GM08714 (cell line): ENCODE measurements around the gene PTPN5.
A peak's percentile ranks its signal among the peaks of the same experiment; 100 is the strongest.

Experiments
- H3K4me3 ChIP-seq: fragments of 200-500 bp; sonication (Bioruptor generic); 2 replicates; pipeline ENCODE4 v1.5.1; 2014; ENCODE audit warnings: mild to moderate bottlenecking, low read length, inconsistent platforms
- ZNF274 ChIP-seq: IDR thresholded peaks from 2 replicates; pipeline ENCODE4 v1.6.1; 2012; ENCODE audit warnings: mild to moderate bottlenecking, low read depth, low read length

Gene PTPN5

DNA sequence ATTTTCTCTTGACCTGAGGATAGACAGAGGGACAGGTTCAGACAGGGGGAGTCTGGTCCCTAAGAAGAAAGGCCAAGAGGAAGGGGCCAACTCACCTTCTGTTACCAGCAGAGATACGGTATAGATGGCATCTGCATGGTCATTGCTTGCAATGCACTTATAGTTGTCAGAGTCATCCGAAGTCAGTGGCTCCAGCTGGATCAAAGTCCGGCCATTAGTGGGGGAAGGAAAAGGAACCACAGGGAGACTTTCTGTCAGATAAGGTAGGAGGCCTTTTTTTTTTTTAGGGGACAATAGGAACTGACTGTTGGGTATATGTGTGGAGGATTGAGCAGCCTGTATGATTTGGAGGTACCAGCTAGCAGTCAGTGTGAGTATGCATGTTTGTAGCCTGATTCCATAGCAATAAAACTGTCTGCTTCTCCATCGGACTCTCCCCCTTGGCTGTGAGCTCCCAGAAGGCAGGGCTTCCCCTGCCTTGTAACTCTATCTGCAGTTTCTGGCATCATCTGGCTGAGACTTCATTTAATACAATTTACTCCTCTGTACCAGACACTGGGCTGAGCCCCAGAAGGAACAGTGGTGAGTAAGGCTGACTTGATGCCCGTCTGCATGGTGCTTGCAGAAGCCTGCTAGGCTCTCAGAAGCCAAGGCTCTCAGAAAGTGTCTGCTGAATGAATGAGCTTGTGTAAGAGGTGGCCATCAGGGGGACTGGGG is 71.3 kb downstream of the PTPN5 start:
- no peak overlapping the region for H3K4me3 ChIP-seq
- no peak for TF ChIP-seq ZNF274

GRCh38 chr11:18715476-18715875 is 76.1 kb downstream of the PTPN5 start:
- TF ChIP-seq ZNF274, result no peak
- no peak overlapping the region for H3K4me3 ChIP-seq

- no peak overlapping the region for H3K4me3 ChIP-seq
- TF ChIP-seq ZNF274, result no peak
Observed at GRCh38 chr11:18714443-18714780, 77.2 kb downstream of the PTPN5 start.

DNA sequence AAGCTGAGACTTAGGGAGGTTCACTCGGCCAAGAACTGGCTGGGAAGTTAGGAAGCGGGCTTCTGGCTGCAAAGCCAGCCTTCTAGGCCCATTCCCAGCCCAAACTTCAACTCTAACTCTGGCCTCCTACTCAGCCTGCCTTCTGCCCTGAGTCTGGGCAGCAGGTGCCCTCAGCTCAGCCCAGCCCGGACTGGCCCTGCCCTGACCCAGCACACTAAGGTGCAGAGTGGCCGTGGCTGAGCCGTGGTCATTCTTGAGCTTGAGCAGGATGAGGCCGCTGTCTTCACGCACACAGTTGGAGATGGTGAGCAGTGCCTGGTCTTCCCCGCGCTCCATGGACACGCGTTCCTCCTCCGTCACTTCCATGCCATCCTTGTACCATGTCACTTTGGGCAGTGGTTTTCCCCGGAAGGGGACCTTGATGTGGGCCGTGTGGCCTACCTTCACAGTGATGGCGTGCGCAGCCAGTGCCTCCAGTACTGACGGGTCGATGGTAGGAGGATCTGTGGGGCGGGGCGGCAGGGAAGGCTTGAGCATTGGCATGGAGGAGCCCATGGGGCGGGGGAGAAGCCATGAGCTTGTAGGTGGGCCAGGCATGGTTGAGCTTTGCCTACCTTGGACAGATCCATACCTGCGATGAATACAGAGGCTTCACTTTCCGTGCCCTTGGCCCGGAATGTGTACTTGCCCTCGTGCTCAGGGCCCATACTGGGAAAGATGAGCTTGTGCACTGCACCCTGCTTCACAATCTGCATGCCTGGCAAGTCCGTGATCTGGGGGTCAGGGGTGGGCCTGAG is 77.8 kb downstream of the PTPN5 start:
- H3K4me3 ChIP-seq, result no peak overlapping the region
- no peak for TF ChIP-seq ZNF274

GRCh38 chr11:18710545-18710944 is 81.1 kb downstream of the PTPN5 start:
- no peak overlapping the region for H3K4me3 ChIP-seq
- TF ChIP-seq ZNF274, result no peak

DNA sequence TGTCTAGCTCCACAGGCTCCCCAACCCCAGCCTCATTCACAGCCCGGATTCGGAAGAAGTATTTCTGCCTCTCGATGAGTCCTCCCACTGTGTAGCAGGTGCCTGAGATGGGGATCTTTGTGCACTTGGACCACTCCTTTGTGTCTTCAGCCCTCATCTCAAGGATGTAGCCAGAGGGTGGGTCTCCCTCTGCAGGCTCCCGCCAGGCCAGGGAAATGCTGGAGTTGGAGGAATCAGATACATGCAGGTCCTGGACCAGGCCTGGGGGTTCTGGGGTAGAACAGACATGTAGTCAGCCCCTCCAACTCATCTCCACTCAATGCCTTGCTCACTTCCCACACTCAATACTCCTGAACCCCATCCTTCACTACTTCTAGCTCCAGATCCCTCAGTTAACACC is 82.2 kb downstream of the PTPN5 start:
- TF ChIP-seq ZNF274, result no peak
- no peak overlapping the region for H3K4me3 ChIP-seq

- no peak overlapping the region for H3K4me3 ChIP-seq
- TF ChIP-seq ZNF274, result no peak
Observed at GRCh38 chr11:18707811-18708340, 83.7 kb downstream of the PTPN5 start.

- TF ChIP-seq ZNF274, result no peak
- peak overlapping the region; percentile 25; the same call in 1 of the 2 replicates for H3K4me3 ChIP-seq
Observed at GRCh38 chr11:18706330-18707243, 85.0 kb downstream of the PTPN5 start.

DNA sequence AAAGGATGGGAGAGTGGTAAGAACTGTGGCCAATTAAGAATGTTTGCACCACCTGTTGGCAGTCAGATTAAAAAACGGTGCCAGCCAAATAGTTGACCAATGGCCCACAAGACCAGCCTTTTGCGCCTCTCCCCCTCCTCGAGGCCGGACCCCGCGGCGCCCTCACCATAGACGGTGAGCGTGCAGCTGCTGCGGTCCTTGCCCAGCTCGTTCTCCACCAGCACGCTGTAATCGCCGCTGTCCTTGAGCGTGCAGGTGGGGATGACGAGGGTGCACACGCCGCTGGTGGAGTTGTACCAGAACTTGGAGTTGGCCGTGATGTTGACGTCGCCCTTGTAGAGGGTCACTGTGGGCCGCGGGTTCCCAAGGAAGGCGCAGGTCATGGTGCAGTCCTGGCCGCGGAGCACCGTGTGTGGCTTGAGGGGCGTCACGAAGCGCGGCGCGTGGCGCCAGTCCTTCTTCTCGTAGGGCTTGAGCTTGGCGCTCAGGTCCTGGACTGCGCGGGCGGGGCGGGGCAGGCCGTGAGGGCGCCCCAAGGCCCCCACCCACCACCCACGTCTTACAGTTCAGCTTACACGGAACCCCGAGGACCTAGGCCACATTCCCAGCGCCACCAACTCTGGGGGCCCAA is 85.8 kb downstream of the PTPN5 start:
- no peak for TF ChIP-seq ZNF274
- no peak overlapping the region; the same call in 1 of the 2 replicates for H3K4me3 ChIP-seq

GRCh38 chr11:18704698-18705097 is 86.9 kb downstream of the PTPN5 start:
- no peak for TF ChIP-seq ZNF274
- H3K4me3 ChIP-seq, result no peak overlapping the region

GRCh38 chr11:18704045-18704645 is 87.5 kb downstream of the PTPN5 start:
- no peak for TF ChIP-seq ZNF274
- no peak overlapping the region for H3K4me3 ChIP-seq

DNA sequence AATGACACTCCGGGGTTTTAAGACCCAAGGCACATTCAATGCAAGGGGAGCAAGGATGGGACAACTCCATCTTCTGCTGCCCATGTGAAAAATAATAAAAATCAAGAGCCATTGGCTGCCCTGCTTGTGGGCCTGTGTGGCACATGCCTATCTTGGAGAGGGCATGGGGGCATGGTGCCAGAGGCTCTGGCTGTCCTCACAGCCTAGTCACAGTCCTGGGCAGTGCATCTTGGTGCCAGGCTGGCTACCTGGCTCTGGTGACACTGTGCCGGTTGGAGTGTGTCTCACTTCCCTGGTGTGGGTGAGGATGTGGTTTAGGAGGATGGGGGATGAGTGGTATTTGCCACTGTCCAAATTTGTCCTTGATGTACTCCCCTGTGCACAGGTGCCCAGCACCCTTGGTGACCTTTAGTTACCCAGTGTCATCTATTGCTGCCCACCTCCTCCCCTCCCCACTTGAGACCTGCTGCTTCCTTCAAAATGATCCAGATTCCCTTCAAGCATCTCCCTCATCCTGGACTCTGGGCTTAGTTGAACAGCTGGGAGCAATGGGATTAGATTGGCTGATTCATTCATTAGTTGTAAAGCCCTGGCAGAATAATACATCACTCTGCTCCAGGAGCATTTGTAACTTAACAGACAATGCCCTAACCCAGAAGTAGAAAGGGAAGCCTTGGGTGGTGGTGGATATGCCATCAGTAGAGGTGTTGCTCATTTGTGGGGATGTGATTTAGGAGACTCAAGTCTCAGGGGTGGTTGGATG is 88.4 kb downstream of the PTPN5 start:
- H3K4me3 ChIP-seq, result no peak overlapping the region
- no peak for TF ChIP-seq ZNF274
